Ishikawa (cell line): Measurements from ENCODE around the gene LY9.

Source experiments
- CEBPB ChIP-seq: IDR thresholded peaks from 2 replicates; pipeline ENCODE4 v1.6.1; 2012
- CREB1 ChIP-seq: IDR thresholded peaks from 2 replicates; pipeline ENCODE4 v1.6.1; 2012; ENCODE audit warnings: low read depth
- EGR1 ChIP-seq: IDR thresholded peaks from 2 replicates; pipeline ENCODE4 v1.6.1; 2012
- EP300 ChIP-seq: IDR thresholded peaks from 2 replicates; pipeline ENCODE4 v1.6.1; 2012; ENCODE audit warnings: borderline replicate concordance
- FOXM1 ChIP-seq: IDR thresholded peaks from 2 replicates; pipeline ENCODE4 v1.6.1; 2012; ENCODE audit warnings: low read depth, borderline replicate concordance
- MAX ChIP-seq: IDR thresholded peaks from 2 replicates; pipeline ENCODE4 v1.6.1; 2012
- NFIC ChIP-seq: IDR thresholded peaks from 2 replicates; pipeline ENCODE4 v1.6.1; 2012
- RAD21 ChIP-seq: IDR thresholded peaks from 2 replicates; pipeline ENCODE4 v1.6.1; 2012; ENCODE audit warnings: low read depth
- REST ChIP-seq: IDR thresholded peaks from 2 replicates; pipeline ENCODE4 v1.6.1; 2012; ENCODE audit warnings: low read depth, mild to moderate bottlenecking
- TAF1 ChIP-seq: IDR thresholded peaks from 2 replicates; pipeline ENCODE4 v1.6.1; 2012; ENCODE audit warnings: low read depth, mild to moderate bottlenecking
- TCF12 ChIP-seq: IDR thresholded peaks from 2 replicates; pipeline ENCODE4 v1.6.1; 2012; ENCODE audit warnings: low read depth
- TEAD4 ChIP-seq: IDR thresholded peaks from 2 replicates; pipeline ENCODE4 v1.6.1; 2012
- USF1 ChIP-seq: IDR thresholded peaks from 2 replicates; pipeline ENCODE4 v1.6.1; 2012
- YY1 ChIP-seq: IDR thresholded peaks from 2 replicates; pipeline ENCODE4 v1.6.1; 2012; ENCODE audit warnings: low read depth
- ZBTB7A ChIP-seq: IDR thresholded peaks from 2 replicates; pipeline ENCODE4 v1.6.1; 2012; ENCODE audit warnings: low read depth

LY9 gene

GRCh38 chr1:160839746-160840145, 43.8 kb downstream of the LY9 start:
- TF ChIP-seq TAF1 (no peak), TCF12 (no peak), NFIC (no peak), FOXM1 (no peak), MAX (no peak), YY1 (no peak), CEBPB (no peak), REST (no peak), USF1 (no peak), EP300 (no peak), TEAD4 (no peak), RAD21 (no peak), CREB1 (no peak), EGR1 (no peak), ZBTB7A (no peak)

GRCh38 chr1:160841079-160841478, 45.1 kb downstream of the LY9 start:
- TF ChIP-seq TEAD4 = no peak
- no peak for TF ChIP-seq RAD21
- TF ChIP-seq TCF12 = no peak
- TF ChIP-seq EP300 = no peak
- TF ChIP-seq MAX = no peak
- no peak for TF ChIP-seq ZBTB7A
- TF ChIP-seq REST = no peak
- TF ChIP-seq NFIC = no peak
- no peak for TF ChIP-seq TAF1
- TF ChIP-seq CEBPB = no peak
- TF ChIP-seq YY1 = no peak
- no peak for TF ChIP-seq FOXM1
- TF ChIP-seq EGR1 = no peak
- TF ChIP-seq CREB1 = no peak
- no peak for TF ChIP-seq USF1

- TF ChIP-seq USF1 (no peak), MAX (no peak), EP300 (no peak), TEAD4 (no peak), RAD21 (no peak), YY1 (no peak), TAF1 (no peak), EGR1 (no peak), NFIC (no peak)
Observed at GRCh38 chr1:160844447-160845232, 48.7 kb downstream of the LY9 start.

- TF ChIP-seq CEBPB (no peak), TCF12 (no peak), RAD21 (no peak)
Observed at GRCh38 chr1:160846281-160846680, 50.3 kb downstream of the LY9 start.

- no peak for TF ChIP-seq TAF1
- no peak for TF ChIP-seq REST
- no peak for TF ChIP-seq RAD21
- TF ChIP-seq TCF12 = no peak
- no peak for TF ChIP-seq EP300
- TF ChIP-seq FOXM1 = no peak
- TF ChIP-seq ZBTB7A = no peak
- no peak for TF ChIP-seq USF1
- no peak for TF ChIP-seq CEBPB
- TF ChIP-seq CREB1 = no peak
- TF ChIP-seq YY1 = no peak
- no peak for TF ChIP-seq TEAD4
- no peak for TF ChIP-seq EGR1
- TF ChIP-seq MAX = no peak
- no peak for TF ChIP-seq NFIC
Observed at GRCh38 chr1:160850541-160850940, 54.6 kb downstream of the LY9 start.
